T1000 (cell line): Measurements from ENCODE around the gene PXDN.
"Not testable (repeated sequence)": the region's sequence is repeated elsewhere in the genome, so short reads cannot be mapped to it uniquely, and the experiment has no call there.

Source experiments
- DNase-seq: peaks from one replicate; lab custom pipeline; 2025; ENCODE audit warnings: mixed read lengths; lab: John Stamatoyannopoulos, UW

Gene PXDN

DNA sequence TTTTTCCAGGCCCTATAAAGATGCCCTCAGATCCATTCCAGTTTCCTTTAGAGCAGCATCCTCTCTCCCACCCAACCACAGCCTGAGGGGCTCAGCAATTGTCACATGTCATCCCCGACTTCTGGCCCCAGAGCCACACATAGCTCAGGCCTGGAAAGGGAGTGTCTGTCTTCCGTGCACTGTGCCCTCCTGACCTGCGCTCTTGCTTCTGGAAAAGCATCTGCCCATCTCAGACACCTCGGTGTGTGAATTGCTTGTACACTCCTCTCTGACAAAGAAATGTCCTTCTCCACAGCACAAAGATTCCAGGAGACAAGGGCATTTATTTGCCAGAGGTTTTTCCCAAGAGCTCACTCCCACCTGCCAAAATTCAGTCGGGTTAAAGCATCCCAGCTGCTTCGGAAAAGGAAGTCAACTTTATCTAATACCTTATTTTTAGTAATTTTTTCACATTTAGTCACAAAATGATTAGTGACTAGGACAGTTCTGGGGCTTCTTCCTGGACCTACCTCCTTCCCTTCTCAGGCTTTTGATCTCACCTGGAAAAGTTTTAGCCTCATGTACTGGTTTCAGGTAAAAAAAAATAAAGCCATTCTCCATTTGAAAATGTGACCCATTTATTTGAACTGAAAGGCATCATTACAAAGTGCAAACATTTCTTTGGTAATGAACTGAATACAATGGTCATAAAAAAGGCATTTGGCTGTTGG lies 112.9 kb downstream of the PXDN start:
- no peak for DNase-seq

DNA sequence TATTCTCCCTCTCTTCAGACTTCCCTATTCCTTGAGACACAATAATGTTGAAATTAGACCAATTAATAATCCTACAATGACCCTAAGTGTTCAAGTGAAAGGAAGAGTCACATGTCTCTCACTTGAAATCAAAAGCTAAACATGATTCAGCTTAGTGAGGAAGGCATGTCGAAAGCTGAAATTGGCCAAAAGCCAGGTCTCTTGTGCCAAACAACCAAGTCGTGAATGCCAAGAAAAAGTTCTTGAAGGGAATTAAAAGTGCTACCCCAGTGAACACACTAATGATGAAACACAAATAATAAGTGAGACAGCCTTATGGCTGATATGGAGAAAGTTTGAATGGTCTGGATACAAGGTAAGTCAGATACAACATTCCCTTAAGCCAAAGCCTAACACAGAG lies 115.4 kb downstream of the PXDN start:
- DNase-seq, result no peak

DNA sequence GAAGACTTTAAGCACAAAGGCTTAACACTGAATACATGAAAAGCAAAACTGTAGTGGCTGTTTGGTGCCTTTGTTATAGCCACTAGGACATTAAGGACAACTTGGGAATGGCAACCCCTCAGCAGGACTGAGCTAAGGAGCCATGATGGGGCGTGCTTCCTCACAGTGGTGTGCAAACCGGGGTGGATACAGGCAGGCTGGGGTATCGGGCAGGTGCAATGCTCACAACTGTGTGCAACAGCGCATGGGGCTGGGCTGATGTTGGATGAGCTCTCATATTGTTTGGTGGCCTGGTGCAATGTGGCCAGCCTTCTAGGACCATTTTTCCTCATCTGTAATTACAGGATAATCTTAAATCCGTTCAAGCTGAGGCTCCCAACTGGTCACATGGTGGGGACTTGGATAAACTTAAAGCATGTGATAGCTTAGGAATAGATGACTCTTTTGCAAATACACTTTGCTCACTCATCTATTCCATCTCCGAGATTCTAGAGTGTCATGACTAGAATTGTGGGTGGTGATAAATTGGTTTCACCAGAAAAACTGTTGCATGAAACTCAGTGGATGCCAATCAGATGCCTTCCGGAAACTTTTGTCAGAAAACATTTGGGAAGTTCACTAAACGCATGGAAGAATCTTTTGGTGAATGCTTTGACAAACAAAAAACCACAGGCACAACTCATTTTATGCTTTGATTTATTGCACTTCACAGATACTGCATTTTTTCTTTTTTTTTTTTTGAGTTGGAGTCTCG lies 116.5 kb downstream of the PXDN start:
- no peak for DNase-seq

DNA sequence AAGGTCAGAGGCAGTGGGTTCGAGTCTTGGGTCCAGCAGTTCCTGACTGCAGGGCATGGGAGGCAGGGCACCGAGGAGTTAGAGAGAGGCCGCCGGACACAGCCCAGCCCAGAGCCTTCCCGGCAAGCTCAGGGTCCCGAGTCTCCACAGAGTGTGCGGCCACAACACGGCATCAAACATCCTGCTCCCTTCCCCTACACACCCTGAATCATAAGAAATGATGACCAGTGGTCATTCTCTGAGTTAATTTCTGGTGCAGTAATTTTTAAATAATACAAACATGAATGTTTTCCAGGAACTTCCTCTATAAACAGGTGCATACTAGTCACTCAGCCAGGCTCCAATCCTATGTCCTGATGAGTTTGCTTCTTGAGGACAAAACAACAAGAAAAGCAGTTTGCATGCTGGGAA lies 118.0 kb downstream of the PXDN start:
- no peak for DNase-seq

DNA sequence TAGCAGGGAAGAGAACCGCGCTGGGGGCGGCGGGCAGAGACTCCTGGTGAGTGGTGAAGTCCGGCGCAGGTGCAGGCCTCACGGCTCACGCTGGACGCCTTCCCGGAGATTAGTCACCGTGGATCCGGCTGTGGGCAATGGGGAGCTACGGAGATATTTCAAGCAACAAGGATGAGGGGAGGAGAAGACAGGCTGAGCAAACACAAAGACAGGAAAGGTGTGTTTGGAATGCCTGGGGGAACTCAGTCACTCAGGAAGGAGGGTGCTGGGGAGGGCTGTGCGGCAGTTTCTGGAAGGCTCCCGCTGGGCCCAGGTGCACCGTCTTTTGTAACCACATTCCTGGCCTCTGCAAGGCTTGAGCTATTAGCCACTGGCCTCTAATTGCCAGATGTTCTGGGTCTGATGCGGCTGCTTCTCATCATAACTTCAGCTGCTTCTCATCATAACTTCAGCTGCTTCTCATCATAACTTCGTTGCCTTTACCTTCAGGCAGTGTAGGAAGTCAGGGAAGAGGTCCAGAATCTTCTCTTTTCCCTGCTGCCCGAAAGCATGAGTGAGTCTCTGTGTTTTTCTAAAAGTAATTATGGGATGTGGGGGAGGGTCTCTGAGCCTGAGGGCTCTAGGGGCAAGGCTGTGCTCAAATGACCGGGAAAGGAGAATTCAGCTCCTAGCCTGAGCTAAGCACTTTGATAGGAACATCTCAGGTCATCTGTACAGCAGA lies 118.9 kb downstream of the PXDN start:
- DNase-seq, result no peak

DNA sequence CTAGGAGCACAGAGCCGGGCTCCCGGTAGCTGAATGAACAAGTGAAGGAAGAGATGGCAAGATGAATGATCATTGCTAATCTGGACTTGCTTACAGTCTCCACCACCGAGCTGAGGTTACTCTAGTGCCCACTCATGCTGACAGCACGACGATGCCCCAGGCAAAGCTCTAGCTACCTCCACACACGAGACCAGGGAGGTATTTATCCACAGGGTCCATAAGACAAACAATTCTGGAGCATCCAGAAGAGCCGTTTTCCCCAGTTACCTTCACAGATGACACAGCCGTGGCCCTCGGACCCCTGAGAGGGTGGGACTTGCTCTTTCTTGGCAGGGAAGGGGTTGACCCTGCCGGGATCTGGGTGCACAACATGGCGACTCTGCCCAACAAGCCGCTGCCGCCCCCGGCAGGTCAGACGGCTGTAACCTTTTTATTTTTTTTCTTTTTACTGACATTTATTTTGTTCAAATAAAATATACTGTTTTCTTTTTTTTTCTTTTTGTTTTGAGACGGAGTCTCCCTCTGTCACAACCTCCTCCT lies 120.3 kb downstream of the PXDN start:
- DNase-seq, result no peak

DNA sequence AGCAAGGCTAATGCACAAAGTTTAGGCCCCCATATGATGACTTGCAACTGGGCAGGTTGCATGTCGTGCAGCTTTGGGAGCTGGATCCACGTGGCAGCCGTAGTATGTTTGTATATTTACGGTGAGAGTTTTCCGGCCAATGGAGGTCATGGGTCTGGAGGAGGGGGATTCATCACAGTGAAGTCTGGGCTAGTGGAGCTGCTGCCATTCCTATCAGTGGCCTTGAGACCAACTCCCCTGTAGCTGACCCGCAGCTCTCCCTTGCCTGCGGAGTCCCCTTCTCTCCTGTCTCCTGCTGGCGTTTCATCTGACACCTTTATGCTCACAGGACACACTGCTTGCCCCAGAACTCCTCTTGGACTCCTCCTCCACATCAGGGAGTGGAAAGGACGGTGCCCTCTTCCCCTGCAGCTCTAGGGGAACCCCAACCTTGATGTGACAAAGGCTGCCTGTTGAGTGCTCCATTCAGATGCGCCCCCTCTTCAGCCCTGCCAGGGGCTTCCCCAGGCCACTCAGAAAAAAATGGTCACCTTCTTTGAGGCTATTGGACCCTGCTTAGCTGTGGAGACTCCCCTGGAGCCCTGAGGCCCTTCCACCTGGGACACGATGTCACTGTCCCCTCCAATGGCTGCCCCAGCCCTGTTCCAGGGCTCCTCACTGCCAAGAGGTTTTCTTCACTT lies 121.7 kb downstream of the PXDN start:
- DNase-seq, result no peak

DNA sequence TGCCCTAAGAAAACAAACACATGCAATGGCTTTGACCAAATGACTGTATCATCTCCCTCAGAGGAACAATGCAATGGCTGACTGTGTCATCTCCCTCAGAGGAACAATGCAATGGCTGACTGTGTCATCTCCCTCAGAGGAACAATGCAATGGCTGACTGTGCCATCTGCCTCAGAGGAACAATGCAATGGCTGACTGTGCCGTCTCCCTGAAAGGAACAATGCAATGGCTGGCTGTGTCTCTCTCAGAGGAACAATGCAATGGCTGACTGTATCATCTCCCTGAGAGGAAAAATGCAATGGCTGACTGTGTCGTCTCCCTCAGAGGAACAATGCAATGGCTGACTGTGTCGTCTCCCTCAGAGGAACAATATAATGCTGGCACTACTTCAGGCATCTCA lies 122.3 kb downstream of the PXDN start:
- DNase-seq, result not testable (repeated sequence)

DNA sequence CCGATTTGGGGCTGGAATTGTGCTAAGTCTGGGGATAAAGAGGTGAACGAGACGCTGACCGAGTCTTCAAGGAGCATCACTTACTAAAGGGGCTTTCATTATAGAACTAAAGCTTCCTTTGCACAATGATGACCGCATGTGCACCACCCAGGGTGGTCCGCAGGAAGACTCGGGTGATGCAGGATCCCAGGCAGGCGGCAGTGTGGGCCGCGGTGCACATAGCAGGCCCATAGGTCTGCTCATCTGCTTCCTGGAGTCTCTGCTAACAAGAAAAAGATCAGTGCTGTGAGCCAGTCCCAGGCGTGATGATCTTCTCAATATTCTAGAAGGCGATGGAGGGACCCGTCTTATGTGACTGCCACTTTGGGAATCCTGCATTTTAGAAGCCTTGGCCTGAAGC lies 122.8 kb downstream of the PXDN start:
- no peak for DNase-seq

DNA sequence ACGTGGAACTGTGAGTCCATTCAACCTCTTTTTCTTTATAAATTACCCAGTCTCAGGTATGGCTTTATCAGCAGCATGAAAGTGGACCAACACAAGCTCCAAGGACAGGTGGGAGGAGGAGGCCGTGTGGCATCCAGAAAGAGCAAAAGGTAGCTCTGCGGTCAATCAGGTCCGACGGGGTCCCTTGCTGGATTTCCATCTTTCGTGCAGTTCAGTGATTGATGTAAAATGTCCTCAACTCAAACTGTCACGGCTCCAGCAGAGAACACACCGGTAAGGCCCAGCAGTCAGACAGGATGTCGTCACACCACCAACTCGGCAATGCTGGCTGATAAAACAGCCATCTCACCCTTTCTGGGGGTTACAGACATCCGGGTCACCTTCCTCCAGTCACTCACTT lies 123.3 kb downstream of the PXDN start:
- no peak for DNase-seq

DNA sequence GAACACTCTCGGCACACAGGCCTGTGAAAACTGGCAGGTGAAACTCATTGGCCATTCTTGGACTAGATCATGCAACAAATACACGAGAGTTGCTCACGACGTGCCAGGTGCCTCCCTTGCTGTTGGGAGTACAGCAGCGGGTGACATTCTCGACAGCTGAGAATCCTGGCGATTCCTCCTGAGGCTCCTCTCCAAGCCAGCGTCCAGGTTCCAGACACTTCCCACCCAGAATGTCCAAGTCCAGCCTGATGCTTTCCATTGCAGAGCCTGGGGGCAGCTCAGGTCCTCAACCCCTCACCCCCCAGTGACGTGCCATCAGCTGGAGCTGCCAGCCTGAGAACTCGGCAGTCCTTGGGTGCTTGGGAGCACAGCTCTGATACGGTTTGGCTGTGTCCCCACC lies 124.2 kb downstream of the PXDN start:
- DNase-seq, result no peak

DNA sequence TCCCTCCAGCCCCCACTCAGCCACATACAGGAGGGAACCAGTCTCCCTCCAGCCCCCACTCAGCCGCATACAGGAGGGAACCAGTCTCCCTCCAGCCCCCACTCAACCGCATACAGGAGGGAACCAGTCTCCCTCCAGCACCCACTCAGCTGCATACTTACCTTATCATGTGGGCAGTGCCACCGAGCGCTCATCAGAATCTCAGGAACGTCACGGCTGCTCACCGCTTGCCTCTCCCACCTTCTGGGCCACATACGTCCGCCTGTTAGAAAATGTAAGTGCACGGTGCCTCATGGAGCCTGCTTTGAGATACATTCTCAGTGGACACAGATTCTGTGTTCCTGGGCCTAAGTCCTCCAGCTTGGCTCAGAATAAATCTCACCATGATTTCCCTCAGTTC lies 124.8 kb downstream of the PXDN start:
- DNase-seq, result no peak

DNA sequence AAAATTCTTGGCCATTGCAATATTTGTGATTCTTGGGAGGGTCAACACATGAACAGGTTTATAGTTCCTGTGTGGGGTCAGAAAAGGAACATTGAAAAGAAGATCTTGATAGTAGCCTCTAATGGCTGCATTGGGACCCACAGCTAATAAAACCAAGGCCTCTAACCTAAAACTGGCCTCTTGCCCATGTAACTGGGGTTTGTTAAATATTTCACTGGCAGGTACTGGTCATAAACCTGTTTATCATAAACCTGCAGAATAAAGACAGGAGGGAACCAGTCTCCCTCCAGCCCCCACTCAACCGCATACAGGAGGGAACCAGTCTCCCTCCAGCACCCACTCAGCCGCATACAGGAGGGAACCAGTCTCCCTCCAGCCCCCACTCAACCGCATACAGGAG lies 125.3 kb downstream of the PXDN start:
- no peak for DNase-seq

DNA sequence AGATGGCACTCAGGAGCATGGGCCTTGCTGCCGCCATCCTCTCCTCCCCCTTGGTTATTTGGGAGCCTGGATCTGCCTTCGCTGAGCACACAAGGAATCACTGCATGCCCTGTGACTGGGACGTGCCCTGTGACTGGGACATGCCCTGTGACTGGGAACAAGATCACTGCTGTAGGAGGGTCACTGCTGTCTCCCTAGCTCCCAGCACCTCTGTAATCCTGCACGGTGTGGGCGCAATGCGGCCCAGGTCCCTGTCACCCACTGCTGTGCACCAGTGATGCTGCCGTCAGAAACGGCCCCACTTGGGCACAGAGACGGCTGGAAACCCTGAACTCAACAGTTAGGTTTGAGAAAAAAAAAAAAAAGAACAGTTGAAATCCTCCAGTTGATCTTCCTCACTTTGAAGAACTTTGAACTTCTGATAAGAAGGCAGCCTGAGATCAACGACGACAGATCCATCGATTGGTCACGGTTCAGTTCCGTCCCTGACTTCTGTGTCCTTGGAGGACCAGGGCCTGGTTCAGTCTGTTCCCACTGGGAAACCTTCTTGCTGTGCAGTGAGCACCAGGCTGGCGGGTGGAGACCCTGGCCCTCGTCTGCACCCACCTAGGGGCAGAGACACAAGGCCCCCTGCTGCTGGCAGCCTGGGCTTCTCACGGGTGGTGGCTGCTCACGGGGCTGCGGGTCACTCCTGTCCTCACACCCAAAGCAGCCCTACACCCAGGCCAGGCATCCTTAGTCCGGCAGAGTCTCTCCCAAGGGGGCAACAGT lies 125.9 kb downstream of the PXDN start:
- DNase-seq, result no peak

DNA sequence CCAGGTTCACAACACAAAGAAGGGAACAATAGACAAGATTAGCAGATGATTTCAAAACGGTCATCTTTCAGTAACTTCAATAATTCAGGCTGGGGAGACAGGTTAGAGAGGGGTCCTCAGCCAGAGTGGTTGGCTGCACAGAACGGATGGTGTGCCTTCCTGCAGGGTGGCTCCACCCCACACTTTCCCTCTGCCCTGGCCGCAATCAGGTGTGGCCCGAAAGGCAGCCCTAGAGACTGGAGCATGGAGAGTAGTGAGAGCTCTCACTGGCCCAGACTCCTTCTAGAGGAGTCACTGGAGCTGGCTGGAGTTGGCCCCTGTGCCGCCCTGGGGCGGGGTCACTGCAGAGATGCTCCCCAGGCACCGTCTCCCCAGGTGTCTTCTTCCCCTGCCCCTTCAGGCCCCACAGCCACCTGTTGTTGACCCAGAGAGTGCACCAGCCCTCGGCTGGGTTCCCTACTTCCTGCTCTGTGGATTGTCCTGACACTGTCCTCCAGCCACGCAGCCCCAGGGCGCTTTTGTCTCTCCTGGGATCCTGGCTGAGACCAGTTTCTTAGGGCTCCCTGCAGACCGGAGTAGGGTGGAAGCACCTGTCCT lies 126.8 kb downstream of the PXDN start:
- DNase-seq, result no peak

DNA sequence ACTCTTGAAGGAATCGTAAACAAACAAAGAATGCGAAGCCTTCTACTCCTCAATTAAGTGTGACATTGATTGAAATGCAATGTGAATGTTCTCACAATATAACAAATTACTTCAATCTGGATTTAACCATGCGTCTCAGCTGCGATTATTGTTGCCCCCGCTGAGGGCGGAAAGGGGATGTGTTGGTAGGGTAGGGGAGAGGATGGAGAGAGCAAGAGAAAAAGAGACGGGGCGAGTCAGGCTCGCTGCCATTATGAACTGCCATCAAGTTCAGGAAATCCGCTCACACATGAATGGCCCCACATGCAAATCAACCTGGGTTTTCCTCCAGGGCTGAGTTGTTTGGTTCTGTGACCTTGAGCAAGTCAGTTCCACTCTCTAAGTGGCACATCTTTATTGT lies 129.8 kb downstream of the PXDN start:
- no peak for DNase-seq

DNA sequence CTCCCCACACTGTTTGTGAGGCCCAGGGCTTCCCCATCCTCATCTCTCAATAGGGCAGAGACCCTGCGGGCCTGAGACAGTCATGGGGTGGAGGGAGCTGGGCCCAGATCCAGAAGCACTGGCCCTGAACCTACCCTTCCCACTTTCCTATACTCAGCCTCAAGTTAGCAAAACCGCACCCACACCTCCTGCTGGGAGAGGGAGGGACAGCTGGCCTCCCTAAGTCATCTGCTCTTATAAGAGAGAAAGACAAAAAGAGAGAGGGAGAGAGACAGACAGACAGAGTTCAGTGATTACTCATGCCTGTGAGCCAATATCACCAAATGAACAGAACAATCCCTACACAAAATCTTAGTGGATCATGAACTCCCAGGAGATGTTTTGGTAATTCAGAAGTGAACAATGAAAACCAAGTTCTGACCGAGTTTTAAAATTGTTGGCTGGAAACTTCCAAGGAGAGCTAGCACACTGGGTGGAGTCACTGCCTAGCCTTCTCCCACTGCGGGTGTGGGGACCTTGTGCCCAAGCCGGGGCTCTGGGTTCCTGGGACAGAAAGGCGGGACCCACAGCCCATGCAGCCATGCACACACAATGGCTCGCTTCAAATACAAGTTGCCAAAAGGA lies 130.5 kb downstream of the PXDN start:
- no peak for DNase-seq

DNA sequence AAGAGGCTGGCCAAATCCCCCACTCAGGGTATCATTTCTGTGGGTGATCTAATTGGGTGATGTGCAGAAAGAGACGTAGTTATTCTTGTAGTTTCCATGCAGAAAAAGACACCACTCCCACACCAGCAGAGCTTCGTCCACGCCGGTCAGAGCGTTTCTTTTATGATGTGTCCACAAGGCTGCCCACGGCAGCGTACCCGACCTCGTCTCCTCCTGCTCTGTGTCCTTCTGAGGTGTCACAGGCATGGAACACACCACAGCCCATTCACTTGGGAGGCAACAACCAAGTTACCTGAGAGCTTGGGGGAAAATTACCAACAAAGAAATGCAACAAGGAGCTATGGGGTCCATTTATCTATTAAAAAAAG lies 131.3 kb downstream of the PXDN start:
- DNase-seq, result no peak

DNA sequence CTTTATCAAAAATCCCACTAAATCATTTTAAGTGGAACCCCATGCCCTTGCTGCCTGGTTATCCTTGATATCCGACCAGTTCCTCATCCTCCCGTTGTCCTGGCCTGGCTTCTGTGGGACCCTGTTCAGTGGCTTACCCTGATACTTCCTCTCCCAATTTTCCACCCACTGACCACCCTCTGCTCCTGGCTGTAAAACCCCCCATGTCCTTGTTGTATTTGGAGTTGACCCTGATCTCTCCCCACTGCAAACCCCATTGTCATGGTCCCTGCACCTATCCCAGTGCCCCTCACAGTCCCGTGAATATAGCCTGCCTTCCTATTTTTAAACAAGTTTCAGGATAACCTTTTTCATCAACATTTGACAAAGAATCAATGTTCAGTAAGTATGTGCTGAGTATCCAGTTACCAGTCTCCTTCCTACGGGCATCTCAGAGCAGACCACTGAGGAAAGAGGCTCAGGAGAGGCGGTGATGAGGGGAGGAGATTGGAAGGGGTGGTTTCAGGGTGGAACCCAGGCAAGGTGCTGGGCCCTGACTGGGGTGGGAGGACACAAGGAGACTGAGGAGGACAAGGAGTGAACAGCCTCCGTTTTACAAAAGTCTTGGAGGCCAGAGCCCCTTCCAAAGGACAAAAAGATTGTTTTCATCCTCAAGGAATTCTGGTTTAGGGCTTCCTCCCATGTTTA lies 131.8 kb downstream of the PXDN start:
- DNase-seq, result no peak

DNA sequence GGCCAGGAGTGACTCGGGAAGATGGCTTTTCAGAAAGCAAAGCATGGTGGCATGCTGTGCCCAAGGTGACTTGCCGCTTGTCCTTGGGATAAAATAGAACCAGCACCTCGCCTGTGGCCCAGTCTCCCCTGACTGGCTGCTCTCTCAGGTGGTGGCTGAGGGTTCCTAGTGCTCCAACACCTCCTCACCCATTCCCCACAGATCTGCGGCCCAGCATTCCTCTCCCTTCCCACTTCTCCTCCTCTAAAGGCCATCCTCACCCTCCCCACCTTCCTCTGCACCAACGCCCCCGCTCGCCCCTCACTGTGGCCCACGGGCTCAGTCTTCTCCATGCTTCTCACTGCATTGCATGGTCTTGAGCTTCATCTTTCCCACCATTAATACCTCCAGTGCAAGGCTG lies 132.4 kb downstream of the PXDN start:
- DNase-seq, result no peak
